K562 (cell line): ENCODE data around the gene GPR162. TPM values are rescaled to one million over a fixed set of nuclear protein-coding genes. Genes with fewer than 3 reads are reported as not detected.
A peak's percentile ranks its signal among the peaks of the same experiment; 100 is the strongest.

ENCODE experiments used
- GTF2B ChIP-seq: IDR thresholded peaks from 2 replicates; pipeline ENCODE4 v1.6.1; 2011; ENCODE audit not compliant: insufficient read length; ENCODE audit errors: extremely low read depth
- HES1 ChIP-seq: fragments of 450-650 bp; IDR thresholded peaks from 2 replicates; pipeline ENCODE4 v1.6.1; 2016; ENCODE audit warnings: low read depth, mild to moderate bottlenecking, moderate library complexity
- PTTG1 ChIP-seq: fragments of 450-650 bp; IDR thresholded peaks from 2 replicates; pipeline ENCODE4 v1.6.1; 2016; ENCODE audit warnings: low read depth, mild to moderate bottlenecking, missing genetic modification characterization, missing compliant biosample characterization
- RBM17 ChIP-seq: fragments of 200-400 bp; formaldehyde crosslinking; IDR thresholded peaks from 2 replicates; pipeline ENCODE4 v1.6.1; 2017; ENCODE audit warnings: low read depth, mild to moderate bottlenecking, low read length, borderline replicate concordance
- SRF ChIP-seq, 2 experiments: fragments of 250-450, 450-650 bp in 1 of 2; sonication (Bioruptor Pico) in 1 of 2; sonication (generic) in 1 of 2; formaldehyde crosslinking; IDR thresholded peaks; 2 replicates each; pipeline versions ENCODE4 v1.5.0 to v1.5.1; 2020 to 2022; ENCODE audit warnings: mild to moderate bottlenecking in 1 of 2, missing genetic modification reagents in 1 of 2
- THAP12 ChIP-seq: fragments of 250-450 bp; sonication (Bioruptor Pico); IDR thresholded peaks from 2 replicates; pipeline ENCODE4 v1.9.0; 2021; ENCODE audit warnings: mild to moderate bottlenecking, inconsistent platforms
- ZBTB40 ChIP-seq, 2 experiments: fragments of 450-650 bp in 1 of 2; sonication (generic) in 1 of 2; formaldehyde crosslinking in 1 of 2; IDR thresholded peaks; 2 replicates each; pipeline versions ENCODE4 v1.7.1 to v1.9.0; 2016 to 2022; ENCODE audit warnings: inconsistent platforms in 1 of 2, mild to moderate bottlenecking in 1 of 2, missing genetic modification reagents in 1 of 2
- ZKSCAN8 ChIP-seq: fragments of 200-800 bp; sonication (Bioruptor generic); IDR thresholded peaks from 2 replicates; pipeline ENCODE4 v1.6.1; 2016; ENCODE audit warnings: missing genetic modification characterization, missing compliant biosample characterization
- ZNF143 ChIP-seq: sonication (generic); formaldehyde crosslinking; IDR thresholded peaks from 2 replicates; pipeline ENCODE4 v1.9.0; 2022; ENCODE audit warnings: mild to moderate bottlenecking, missing genetic modification reagents
- ZNF280A ChIP-seq: fragments of 450-650 bp; IDR thresholded peaks from 2 replicates; pipeline ENCODE4 v1.6.1; 2018; ENCODE audit warnings: mild to moderate bottlenecking, low read depth; ENCODE audit not compliant: partially characterized antibody
- polyA plus RNA-seq, 8 experiments: library from polyadenylated mRNA; depleted of rRNA in 4 of 8; stranded (reverse) in 5 of 8; unstranded in 3 of 8; fragments of >200 nt; fragmentation: Nextera tagmentation in 2 of 8; fragmentation: Illumina TruSeq in 1 of 8; extraction: Ambion mirVana in 2 of 8; extraction: Trizol in 1 of 8; gene quantifications; 2 replicates each; pipeline versions ENCODE4 v1.2.1 to v1.2.3, GENCODE V29; 2011 to 2014; ENCODE audit warnings: inconsistent platforms in 1 of 8, missing spikeins in 1 of 8
- total RNA-seq, 7 experiments: library from RNA; depleted of rRNA in 6 of 7; stranded (reverse); fragments of >200 nt in 6 of 7; fragmentation: Illumina TruSeq in 2 of 7; extraction: Trizol in 2 of 7; gene quantifications; 2 replicates each; pipeline versions ENCODE4 v1.2.1 to v1.2.3, GENCODE V29; 2011 to 2021; ENCODE audit warnings: low replicate concordance in 1 of 7

The GPR162 gene
- total and polyA plus RNA-seq, 9 of the 15 experiments (the other 6 are each of a cell fraction or from before 2014, with no cell fraction given): 0.65 to 1.8 (median 1.1) TPM; not detected in 2

GRCh38 chr12:6873094-6874014, 51.7 kb downstream of the GPR162 start, which contains the start of gene SPSB2 (continued):
- TF ChIP-seq RBM17: no peak
- TF ChIP-seq GTF2B: no peak
- no peak for TF ChIP-seq PTTG1 (tag)
- TF ChIP-seq ZNF143 (CRISPR knock-in tag): no peak
- TF ChIP-seq ZKSCAN8 (CRISPR knock-in tag): no peak
- TF ChIP-seq THAP12 (CRISPR knock-in tag): no peak; the same call in 1 of the 2 replicates
- TF ChIP-seq HES1: no peak
- no peak for TF ChIP-seq ZNF280A
- TF ChIP-seq SRF (CRISPR knock-in tag; IDR thresholded peaks at IDR 0.05): no peak
- peak; percentile 86 for TF ChIP-seq ZBTB40 (IDR thresholded peaks at IDR 0.05)
- no peak for TF ChIP-seq ZBTB40 (CRISPR knock-in tag; IDR thresholded peaks at IDR 0.05)
